Measurements from ENCODE around the gene KRTAP10-8.

DNA sequence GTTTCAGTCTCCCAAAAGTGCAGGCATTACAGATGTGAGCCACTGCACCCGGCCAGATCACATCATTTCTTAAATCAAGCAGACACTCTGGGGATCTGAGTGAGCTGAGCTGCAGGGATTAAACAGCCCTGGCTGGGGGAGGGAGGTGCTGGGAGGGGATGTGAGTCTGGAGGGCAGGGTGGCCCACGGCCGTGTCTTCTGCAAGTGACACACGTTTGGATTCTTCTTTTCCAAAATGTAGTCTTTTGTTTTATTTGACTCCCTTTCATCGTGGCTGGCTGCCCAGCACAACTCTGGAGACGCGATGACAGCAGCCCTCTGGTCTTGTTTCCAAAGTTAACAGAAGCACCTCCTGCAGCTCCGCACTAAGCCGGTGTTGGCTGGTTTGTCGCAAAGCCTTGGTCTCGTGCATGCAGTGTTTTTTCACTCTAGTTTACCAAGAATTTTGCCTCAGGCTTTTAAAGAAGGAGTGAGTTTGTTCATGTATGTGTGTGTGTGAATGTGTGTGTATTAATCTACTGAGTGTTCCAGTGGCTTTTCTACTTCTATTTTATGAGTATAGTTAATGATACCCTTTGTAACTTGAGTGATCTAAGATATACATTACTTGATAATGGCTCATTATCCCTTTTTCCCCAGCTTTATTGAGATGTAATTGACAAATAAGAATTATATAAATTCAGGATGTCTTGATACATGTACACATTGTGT is 28.6 kb upstream of the KRTAP10-8 start:
- TF ChIP-seq, protein P1, sequence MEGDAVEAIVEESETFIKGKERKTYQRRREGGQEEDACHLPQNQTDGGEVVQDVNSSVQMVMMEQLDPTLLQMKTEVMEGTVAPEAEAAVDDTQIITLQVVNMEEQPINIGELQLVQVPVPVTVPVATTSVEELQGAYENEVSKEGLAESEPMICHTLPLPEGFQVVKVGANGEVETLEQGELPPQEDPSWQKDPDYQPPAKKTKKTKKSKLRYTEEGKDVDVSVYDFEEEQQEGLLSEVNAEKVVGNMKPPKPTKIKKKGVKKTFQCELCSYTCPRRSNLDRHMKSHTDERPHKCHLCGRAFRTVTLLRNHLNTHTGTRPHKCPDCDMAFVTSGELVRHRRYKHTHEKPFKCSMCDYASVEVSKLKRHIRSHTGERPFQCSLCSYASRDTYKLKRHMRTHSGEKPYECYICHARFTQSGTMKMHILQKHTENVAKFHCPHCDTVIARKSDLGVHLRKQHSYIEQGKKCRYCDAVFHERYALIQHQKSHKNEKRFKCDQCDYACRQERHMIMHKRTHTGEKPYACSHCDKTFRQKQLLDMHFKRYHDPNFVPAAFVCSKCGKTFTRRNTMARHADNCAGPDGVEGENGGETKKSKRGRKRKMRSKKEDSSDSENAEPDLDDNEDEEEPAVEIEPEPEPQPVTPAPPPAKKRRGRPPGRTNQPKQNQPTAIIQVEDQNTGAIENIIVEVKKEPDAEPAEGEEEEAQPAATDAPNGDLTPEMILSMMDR (conservative IDR thresholded peaks at IDR 0.05; ENCODE audit: low read depth, low read length) = no peak
- TF ChIP-seq EZH2 (IDR thresholded peaks at IDR 0.05; ENCODE audit: low read length, unreplicated experiment) (no peak), EZH2phosphoT487 (IDR thresholded peaks at IDR 0.05; ENCODE audit: borderline replicate concordance, low read length) (no peak)
